IgD-negative memory B cell (primary cell): Measurements from ENCODE around the gene MCRIP2. TPM values are rescaled to one million over a fixed set of nuclear protein-coding genes. Genes with fewer than 3 reads are reported as not detected.

Experiments used
- H3K27ac Mint-ChIP-seq, 3 donors: one replicate each; pipeline ENCODE4 v1.8.0; 2020 to 2022; ENCODE audit warnings: mild to moderate bottlenecking in 3 of 3, mixed read lengths in 3 of 3, moderate library complexity in 1 of 3
- H3K27me3 Mint-ChIP-seq: one replicate; pipeline ENCODE4 v1.8.0; 2021; ENCODE audit warnings: mixed read lengths
- H3K36me3 Mint-ChIP-seq: one replicate; pipeline ENCODE4 v1.8.0; 2020; ENCODE audit warnings: mild to moderate bottlenecking, mixed read lengths
- H3K4me1 Mint-ChIP-seq, 3 donors: one replicate each; pipeline ENCODE4 v1.8.0; 2020 to 2022; ENCODE audit warnings: mixed read lengths in 3 of 3, mild to moderate bottlenecking in 1 of 3
- H3K4me3 Mint-ChIP-seq, 4 donors: one replicate each; pipeline ENCODE4 v1.8.0; 2020 to 2022; ENCODE audit warnings: mild to moderate bottlenecking in 4 of 4, mixed read lengths in 4 of 4, moderate library complexity in 3 of 4
- H3K9me3 Mint-ChIP-seq, 3 donors: one replicate each; pipeline ENCODE4 v1.8.0; 2020 to 2021; ENCODE audit warnings: mixed read lengths in 3 of 3, mild to moderate bottlenecking in 1 of 3
- polyA plus RNA-seq: library from polyadenylated mRNA; unstranded; fragments of 300-500 nt; fragmentation: Illumina TruSeq; gene quantifications from one replicate; pipeline ENCODE4 v1.2.3, GENCODE V29; 2021

Gene MCRIP2
- polyA plus RNA-seq, 1 donor from 2014 or later, result 52.8 TPM

DNA sequence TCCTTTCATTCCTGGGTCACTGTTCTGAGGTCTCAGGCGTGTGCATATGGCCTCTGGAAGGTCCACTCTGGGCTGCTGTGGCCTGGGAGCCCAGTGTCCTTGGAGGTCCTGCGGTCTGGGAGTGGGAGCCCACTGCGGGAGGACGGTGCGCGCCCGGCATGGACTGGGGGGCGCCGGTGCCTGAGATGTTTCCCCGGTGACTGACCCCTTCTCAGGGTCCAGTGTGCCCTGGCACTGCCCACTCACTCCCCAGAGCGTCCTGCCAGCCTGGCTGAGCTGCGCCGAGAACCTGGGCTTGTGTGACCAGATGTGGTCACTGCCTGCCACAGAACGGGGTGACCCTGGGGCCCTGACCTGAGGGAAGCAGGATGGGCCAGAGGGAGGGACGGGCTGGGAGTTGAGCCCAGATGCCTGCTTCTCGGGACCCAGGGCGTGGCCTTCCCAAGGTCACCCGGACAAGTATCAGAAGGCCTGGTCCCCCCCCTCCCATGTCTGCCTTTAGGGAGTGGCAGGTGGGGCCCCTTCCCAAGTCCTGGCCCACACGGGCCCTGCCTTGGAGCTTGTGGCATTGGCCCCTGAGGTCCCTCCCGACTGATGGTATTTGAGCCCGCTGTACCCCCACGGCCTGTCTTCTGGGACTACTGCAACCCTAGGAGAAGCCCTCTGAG lies 32.7 kb downstream of the MCRIP2 start:
- Mint-ChIP-seq H3K4me3 (peak overlapping the region in 2 of 4 donors; percentile 14 to 35), H3K27me3 (peaks cover 5% of the 10 kb centered on the region), H3K36me3 (no peaks in the 10 kb centered on the region), H3K4me1 (peaks cover 0 to 9% (median 7%) of the 10 kb centered on the region in 3 donors), H3K27ac (peak overlapping the region in 2 of 3 donors; percentile 42 to 77), H3K9me3 (no peaks in the 10 kb centered on the region)

DNA sequence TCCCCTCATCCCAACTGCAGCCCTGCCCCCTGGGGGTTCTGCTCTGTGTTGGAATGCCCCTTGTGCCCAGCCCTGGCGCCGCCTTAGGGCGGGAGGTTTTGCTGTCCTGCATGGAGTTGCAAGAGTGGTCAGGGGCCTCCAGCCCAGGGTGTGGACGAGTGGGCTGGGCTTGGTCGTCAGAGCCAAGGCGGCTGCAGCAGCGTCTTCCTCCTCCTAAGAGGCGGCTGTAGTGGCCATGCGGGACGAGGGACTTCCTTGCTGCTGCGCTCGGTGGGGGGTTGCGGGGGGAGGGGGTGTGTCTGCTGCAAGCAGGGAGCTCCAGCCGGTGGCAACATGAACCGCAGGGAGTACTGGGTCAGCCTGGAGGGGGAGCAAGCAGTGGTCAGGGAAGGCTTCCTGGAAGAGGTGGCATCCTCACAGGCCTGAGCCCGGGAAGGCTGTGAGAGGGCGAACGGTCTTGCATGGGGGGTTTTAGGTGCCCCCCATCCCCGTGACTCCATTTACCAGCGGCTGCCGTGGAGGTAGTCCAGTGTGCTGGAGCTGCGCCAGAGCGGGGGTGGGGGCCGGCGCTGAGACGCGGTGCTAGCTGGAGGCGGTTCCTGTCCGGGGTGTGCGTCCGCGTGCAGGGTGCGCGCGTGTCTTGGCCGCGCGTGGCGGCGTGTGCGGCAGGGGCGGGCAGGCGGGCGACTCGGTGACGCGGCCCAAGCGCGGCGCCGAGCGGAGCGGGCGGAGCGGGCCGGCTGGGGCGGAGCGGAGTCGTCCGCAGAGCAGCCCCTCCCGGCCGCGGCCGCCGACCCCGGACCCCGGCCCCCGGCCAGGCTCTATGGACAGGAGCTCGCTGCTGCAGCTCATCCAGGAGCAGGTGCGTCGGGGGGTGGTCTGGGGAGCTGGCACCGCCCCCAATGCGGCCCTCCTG lies 33.6 kb downstream of the MCRIP2 start, which contains the start of gene RHBDL1:
TSS of gene RHBDL1 (plus strand) at position 704 of the 916 bp plus-strand sequence. CDS start at position 824, 120 bp downstream.
- H3K9me3 Mint-ChIP-seq, result no peaks in the 10 kb centered on the region
- peaks cover 0 to 10% (median 8%) of the 10 kb centered on the region in 3 donors for H3K4me1 Mint-ChIP-seq
- no peaks in the 10 kb centered on the region for H3K36me3 Mint-ChIP-seq
- H3K27ac Mint-ChIP-seq, result peak within 1 kb of the TSS in 1 of 3 donors; percentile 42
- H3K27me3 Mint-ChIP-seq, result peaks cover 5% of the 10 kb centered on the region
- peak within 1 kb of the TSS in 3 of 4 donors; percentile 35 to 76 (median 72) for H3K4me3 Mint-ChIP-seq

DNA sequence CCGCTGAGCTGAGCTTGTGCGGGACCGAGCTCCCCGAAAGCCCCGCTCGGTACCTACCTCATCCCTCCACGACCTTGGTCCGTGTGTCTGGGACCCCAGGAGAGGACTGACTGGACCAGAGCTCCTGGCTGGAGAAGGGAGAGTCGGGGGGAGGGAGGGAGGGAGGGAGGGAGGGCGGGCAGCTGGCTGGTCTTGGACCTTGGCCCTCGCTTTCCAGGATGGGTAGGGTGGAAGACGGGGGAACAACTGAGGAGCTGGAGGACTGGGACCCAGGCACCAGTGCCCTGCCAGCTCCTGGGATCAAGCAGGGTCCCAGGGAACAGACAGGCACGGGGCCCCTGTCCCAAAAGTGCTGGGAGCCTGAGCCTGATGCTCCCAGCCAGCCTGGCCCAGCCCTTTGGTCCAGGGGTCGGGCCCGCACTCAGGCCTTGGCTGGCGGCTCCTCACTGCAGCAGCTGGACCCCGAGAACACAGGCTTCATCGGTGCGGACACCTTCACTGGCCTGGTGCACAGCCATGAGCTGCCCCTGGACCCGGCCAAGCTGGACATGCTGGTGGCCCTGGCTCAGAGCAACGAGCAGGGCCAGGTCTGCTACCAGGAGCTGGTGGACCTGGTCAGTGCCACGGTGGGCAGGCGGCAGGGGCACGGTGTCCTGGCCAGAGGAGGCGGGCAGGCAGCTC lies 34.4 kb downstream of the MCRIP2 start:
- Mint-ChIP-seq H3K4me1 (peaks cover 2 to 12% (median 8%) of the 10 kb centered on the region in 3 donors), H3K27ac (no peak overlapping the region), H3K27me3 (peaks cover 5% of the 10 kb centered on the region), H3K9me3 (no peaks in the 10 kb centered on the region), H3K4me3 (no peak overlapping the region), H3K36me3 (no peaks in the 10 kb centered on the region)

DNA sequence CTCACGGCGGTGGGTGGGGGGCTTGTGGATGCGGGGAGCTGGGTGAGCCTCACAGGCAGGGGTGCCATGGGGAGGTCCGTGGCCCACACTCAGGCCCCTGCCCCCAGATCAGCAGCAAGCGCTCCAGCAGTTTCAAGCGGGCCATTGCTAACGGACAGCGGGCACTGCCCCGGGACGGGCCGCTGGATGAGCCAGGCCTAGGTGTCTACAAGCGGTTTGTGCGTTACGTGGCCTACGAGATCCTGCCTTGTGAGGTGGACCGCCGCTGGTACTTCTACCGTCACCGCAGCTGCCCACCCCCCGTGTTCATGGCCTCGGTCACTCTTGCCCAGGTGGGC lies 34.9 kb downstream of the MCRIP2 start:
- H3K36me3 Mint-ChIP-seq, result no peaks in the 10 kb centered on the region
- H3K4me3 Mint-ChIP-seq, result peak overlapping the region in 3 of 4 donors; percentile 30 to 76 (median 66)
- H3K9me3 Mint-ChIP-seq, result no peaks in the 10 kb centered on the region
- peaks cover 3 to 13% (median 10%) of the 10 kb centered on the region in 3 donors for H3K4me1 Mint-ChIP-seq
- peaks cover 5% of the 10 kb centered on the region for H3K27me3 Mint-ChIP-seq
- H3K27ac Mint-ChIP-seq, result peak overlapping the region in 2 of 3 donors; percentile 59 to 71

DNA sequence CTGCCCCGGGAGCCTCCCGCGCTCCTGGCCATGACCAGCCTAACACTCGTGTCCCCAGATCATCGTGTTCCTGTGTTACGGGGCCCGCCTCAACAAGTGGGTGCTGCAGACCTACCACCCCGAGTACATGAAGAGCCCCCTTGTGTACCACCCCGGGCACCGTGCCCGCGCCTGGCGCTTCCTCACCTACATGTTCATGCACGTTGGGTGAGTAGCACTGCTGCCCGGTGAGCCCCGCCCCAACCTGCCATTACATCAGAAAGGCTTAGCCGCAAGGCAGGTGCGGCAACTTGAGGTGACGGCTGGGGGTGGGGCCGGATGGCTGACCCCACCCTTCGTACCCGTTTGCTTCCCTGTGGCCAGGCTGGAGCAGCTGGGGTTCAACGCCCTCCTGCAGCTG lies 35.3 kb downstream of the MCRIP2 start:
- H3K9me3 Mint-ChIP-seq, result no peaks in the 10 kb centered on the region
- H3K27ac Mint-ChIP-seq, result peak overlapping the region in 2 of 3 donors; percentile 59 to 71
- H3K36me3 Mint-ChIP-seq, result no peaks in the 10 kb centered on the region
- H3K27me3 Mint-ChIP-seq, result peaks cover 5% of the 10 kb centered on the region
- peak overlapping the region; percentile 30 to 78 (median 71) for H3K4me3 Mint-ChIP-seq
- peaks cover 3 to 13% (median 13%) of the 10 kb centered on the region in 3 donors for H3K4me1 Mint-ChIP-seq

DNA sequence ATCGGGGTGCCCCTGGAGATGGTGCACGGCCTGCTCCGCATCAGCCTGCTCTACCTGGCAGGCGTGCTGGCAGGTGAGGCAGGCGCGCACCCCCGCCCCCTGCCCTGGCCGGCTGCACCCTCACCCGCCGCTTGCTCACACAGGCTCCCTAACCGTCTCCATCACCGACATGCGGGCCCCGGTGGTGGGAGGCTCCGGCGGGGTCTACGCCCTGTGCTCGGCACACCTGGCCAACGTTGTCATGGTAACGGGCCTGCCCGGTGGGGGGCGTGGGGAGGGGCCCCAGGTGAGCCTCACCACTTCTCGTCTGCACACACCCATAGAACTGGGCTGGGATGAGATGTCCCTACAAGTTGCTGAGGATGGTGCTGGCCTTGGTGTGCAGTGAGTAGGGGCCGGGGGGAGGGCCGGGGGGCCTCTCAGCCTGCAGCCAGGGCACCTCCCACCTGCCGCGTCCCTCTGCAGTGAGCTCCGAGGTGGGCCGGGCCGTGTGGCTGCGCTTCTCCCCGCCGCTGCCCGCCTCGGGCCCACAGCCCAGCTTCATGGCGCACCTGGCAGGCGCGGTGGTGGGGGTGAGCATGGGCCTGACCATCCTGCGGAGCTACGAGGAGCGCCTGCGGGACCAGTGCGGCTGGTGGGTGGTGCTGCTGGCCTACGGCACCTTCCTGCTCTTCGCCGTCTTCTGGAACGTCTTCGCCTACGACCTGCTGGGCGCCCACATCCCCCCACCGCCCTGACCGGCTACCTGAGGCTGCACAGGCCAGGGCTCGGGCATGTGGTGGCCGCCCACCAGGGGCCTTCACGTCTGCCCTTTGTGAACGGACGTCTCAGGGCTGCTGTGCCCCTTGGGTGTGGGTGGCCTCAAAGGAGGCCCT lies 35.9 kb downstream of the MCRIP2 start:
- H3K27me3 Mint-ChIP-seq, result peaks cover 5% of the 10 kb centered on the region
- H3K27ac Mint-ChIP-seq, result peak overlapping the region in 2 of 3 donors; percentile 59 to 71
- H3K4me3 Mint-ChIP-seq, result peak overlapping the region; percentile 30 to 87 (median 77)
- no peaks in the 10 kb centered on the region for H3K36me3 Mint-ChIP-seq
- no peaks in the 10 kb centered on the region for H3K9me3 Mint-ChIP-seq
- H3K4me1 Mint-ChIP-seq, result peaks cover 3 to 16% (median 13%) of the 10 kb centered on the region in 3 donors

DNA sequence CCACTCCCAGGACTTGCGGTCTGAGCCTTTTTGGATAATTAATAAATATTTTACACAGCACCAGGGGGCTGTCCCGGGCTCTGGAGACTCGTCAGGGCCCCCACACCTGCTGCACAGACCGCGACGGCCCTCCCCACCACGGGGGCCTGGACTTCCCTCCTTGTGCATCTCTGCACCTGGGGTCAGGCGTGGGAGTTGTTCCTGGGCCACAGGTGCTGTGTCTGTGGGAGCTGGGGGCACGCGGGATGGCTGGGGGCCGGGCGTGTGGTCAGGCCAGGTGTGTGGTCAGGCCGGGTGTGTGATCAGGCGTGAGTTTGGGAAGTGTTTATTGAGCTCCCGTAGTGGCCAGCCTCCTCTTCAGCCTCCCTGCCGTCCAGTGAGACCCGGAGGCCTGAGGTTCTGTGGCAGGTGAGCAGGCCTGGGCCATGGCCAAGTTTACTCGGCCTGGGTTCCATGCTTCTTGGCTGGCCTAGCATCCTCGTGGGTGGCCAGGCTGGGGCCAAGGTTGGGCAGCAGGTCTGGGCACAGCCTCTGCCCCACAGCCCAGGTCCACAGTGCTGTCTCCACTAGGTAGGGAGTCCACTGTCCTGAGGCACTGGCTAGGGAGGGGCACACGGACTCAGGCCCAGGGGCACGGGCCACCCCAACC lies 36.7 kb downstream of the MCRIP2 start:
- H3K27ac Mint-ChIP-seq, result peak overlapping the region in 1 of 3 donors; percentile 95
- H3K4me1 Mint-ChIP-seq, result peaks cover 3 to 17% (median 13%) of the 10 kb centered on the region in 3 donors
- H3K36me3 Mint-ChIP-seq, result no peaks in the 10 kb centered on the region
- H3K9me3 Mint-ChIP-seq, result no peaks in the 10 kb centered on the region
- peak overlapping the region in 2 of 4 donors; percentile 87 to 89 for H3K4me3 Mint-ChIP-seq
- H3K27me3 Mint-ChIP-seq, result peaks cover 5% of the 10 kb centered on the region

DNA sequence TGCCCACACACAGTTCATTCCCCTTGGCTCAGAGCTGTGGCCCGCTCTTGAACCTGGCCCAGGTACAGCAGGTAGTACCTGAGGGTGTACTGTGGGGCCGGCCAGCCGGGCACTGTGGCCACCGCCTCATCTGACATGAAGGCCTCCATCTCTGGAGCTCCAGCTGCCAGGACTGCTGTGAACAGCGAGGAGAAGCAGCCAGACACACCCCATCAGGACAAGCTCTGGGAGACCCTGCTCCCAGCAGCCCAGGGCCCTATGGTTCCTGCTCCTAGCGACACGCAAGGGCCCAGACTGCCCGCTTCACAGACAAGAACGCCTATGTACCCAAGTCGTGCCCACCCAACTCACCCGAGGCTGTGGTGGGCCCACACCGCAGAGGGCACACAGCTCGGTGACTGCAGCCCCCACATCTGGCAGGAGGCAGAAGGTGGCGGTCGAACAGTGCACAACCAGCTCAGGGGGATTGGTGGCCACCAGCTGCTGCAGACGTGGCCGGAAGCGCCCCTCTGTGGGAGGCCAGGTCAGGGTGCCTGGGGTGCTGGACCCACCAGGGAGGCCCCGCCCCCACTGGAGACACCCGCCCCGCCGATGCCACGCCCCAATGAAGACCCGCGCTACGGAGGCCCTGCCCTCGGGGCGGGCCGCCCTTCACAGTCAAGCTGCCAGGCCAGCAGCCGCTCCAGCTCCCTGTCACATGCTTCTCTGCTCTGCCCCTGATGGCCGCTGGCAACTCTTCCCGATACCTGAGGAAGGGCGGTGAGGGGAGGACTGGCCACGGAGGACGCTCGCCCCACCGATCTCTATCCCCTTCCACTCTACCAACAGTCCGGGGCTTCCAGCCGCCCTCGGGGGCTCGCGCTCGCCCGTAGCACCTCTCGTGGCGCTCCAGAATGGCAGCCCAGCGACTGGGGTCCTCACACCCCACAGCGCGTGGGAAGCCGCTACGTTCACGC lies 37.5 kb downstream of the MCRIP2 start:
- Mint-ChIP-seq H3K36me3 (no peaks in the 10 kb centered on the region), H3K4me1 (peaks cover 3 to 17% (median 13%) of the 10 kb centered on the region in 3 donors), H3K4me3 (peak overlapping the region; percentile 76 to 91 (median 88)), H3K9me3 (no peaks in the 10 kb centered on the region), H3K27me3 (peaks cover 5% of the 10 kb centered on the region), H3K27ac (peak overlapping the region in 2 of 3 donors; percentile 80 to 95)

DNA sequence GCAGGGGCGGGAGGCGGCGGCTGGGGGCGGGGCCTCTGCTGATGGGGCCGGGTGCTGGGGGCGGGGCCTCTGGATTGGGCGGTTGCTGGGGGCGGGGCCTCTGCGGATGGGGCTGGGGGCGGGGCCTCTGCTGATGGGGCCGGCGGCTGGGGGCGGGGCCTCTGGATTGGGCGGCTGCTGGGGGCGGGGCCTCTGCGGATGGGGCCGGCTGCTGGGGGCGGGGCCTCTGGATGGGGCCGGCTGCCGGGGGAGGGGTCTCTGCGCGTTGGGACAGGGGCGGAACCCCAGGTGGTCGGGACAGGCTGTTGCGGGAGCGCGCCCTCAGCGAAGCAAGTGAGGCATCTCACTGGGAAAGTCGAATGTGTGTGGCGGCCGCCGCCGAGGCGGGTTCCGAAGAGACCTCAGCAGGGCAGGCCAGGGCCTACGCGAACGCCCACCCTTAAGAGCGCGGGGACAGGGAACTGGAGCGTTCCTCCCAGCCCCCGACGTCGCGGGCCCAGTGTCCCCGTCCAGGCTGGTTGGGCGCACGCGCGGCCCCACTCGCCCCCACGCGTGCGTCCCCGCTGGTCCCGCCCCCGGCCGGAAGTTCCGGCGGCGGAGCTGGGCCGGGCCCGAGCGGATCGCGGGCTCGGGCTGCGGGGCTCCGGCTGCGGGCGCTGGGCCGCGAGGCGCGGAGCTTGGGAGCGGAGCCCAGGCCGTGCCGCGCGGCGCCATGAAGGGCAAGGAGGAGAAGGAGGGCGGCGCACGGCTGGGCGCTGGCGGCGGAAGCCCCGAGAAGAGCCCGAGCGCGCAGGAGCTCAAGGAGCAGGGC lies 38.4 kb downstream of the MCRIP2 start, which contains the start of gene STUB1:
TSS of gene STUB1 (plus strand) at position 597 of the 811 bp plus-strand sequence. CDS start at position 713, 116 bp downstream.
- H3K4me1 Mint-ChIP-seq, result peaks cover 3 to 17% (median 13%) of the 10 kb centered on the region in 3 donors

DNA sequence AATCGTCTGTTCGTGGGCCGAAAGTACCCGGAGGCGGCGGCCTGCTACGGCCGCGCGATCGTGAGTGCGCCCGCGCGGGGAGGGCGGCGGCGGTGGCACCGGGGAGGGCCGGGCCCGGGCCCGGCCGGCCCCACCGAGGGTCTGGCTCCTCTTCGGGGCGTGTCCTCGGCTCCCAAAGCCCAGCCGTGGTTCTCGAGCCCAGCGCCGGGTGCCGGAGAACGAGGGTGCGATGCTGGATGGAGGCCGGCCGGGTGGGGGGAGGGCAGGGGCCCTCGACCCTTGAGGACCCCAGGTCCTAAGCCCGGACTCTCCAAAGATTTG lies 39.0 kb downstream of the MCRIP2 start:
- Mint-ChIP-seq H3K27me3 (peaks cover 2% of the 10 kb centered on the region), H3K4me1 (peaks cover 3 to 17% (median 13%) of the 10 kb centered on the region in 3 donors), H3K36me3 (no peaks in the 10 kb centered on the region), H3K27ac (peak overlapping the region in 2 of 3 donors; percentile 31 to 92), H3K9me3 (no peaks in the 10 kb centered on the region), H3K4me3 (peak overlapping the region; percentile 51 to 92 (median 84))

More for the DNA sequence above, 38.4 kb downstream of the MCRIP2 start, which contains the start of gene STUB1:
- peak within 1 kb of the TSS; percentile 81 to 93 (median 90) for H3K4me3 Mint-ChIP-seq
- no peaks in the 10 kb centered on the region for H3K9me3 Mint-ChIP-seq
- peaks cover 5% of the 10 kb centered on the region for H3K27me3 Mint-ChIP-seq
- peak within 1 kb of the TSS; percentile 80 to 95 (median 91) for H3K27ac Mint-ChIP-seq
- no peaks in the 10 kb centered on the region for H3K36me3 Mint-ChIP-seq

DNA sequence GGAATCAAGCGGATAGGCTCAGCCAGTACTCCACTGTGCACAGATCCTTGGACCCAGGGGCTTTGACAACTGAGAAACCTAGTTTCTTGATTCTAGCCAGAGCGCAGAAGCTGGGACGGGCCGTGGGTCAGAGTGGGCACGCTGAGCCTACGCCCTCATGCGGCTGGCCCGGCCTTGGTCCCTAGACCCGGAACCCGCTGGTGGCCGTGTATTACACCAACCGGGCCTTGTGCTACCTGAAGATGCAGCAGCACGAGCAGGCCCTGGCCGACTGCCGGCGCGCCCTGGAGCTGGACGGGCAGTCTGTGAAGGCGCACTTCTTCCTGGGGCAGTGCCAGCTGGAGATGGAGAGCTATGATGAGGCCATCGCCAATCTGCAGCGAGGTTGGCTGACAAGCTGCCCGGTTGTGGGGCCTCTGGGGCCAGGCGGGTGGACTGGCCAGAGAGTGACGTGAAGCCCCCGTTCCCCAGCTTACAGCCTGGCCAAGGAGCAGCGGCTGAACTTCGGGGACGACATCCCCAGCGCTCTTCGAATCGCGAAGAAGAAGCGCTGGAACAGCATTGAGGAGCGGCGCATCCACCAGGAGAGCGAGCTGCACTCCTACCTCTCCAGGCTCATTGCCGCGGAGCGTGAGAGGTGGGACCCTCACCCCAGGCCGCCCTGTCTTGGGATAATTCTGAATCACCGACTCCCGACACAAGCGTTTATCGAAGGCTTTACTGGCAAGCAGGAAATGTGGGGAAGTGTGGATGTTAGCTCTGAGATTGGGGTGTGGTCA lies 39.5 kb downstream of the MCRIP2 start:
- peaks cover 3 to 17% (median 13%) of the 10 kb centered on the region in 3 donors for H3K4me1 Mint-ChIP-seq
- peak overlapping the region; percentile 39 to 92 (median 84) for H3K4me3 Mint-ChIP-seq
- no peaks in the 10 kb centered on the region for H3K9me3 Mint-ChIP-seq
- H3K27me3 Mint-ChIP-seq, result peaks cover 2% of the 10 kb centered on the region
- peak overlapping the region in 1 of 3 donors; percentile 92 for H3K27ac Mint-ChIP-seq
- no peaks in the 10 kb centered on the region for H3K36me3 Mint-ChIP-seq
